Neuronal stem cell (in vitro differentiated cells): ENCODE results near the gene OLFML2A.

ENCODE experiments used
- DNase-seq: peaks from one replicate; pipeline ENCODE4 v3.0.0-alpha.2; 2013; ENCODE audit warnings: low spot score
- H2AFZ ChIP-seq: one replicate; pipeline ENCODE4 v1.6.1; 2013; ENCODE audit warnings: mild to moderate bottlenecking, low read length, inconsistent platforms
- H2AK5ac ChIP-seq: 2 replicates; pipeline ENCODE4 v1.6.1; 2013; ENCODE audit warnings: low read depth, mild to moderate bottlenecking, inconsistent platforms, low read length, moderate library complexity, mixed read lengths
- H2BK120ac ChIP-seq: 2 replicates; pipeline ENCODE4 v1.6.1; 2013; ENCODE audit warnings: low read depth, mild to moderate bottlenecking, inconsistent platforms, low read length, moderate library complexity, mixed read lengths
- H2BK12ac ChIP-seq: one replicate; pipeline ENCODE4 v1.6.1; 2013; ENCODE audit warnings: low read length, inconsistent platforms
- H2BK15ac ChIP-seq: 2 replicates; pipeline ENCODE4 v1.6.1; 2013; ENCODE audit warnings: mild to moderate bottlenecking, low read length, inconsistent platforms, mixed read lengths
- H2BK5ac ChIP-seq: one replicate; pipeline ENCODE4 v1.6.1; 2013; ENCODE audit warnings: inconsistent platforms, mild to moderate bottlenecking, low read length, moderate library complexity
- H3K14ac ChIP-seq: one replicate; pipeline ENCODE4 v1.6.1; 2013; ENCODE audit warnings: low read length, inconsistent platforms
- H3K18ac ChIP-seq: 2 replicates; pipeline ENCODE4 v1.6.1; 2013; ENCODE audit warnings: low read length, inconsistent platforms
- H3K23ac ChIP-seq: 2 replicates; pipeline ENCODE4 v1.6.1; 2013; ENCODE audit warnings: low read depth, mild to moderate bottlenecking, mixed read lengths, low read length, inconsistent platforms; ENCODE audit not compliant: poor library complexity
- H3K27ac ChIP-seq: replicated peaks from 3 replicates; pipeline ENCODE4 v1.5.1; 2013; ENCODE audit warnings: low read length, inconsistent platforms
- H3K27me3 ChIP-seq, 3 experiments: 2 replicates each; pipeline ENCODE4 v1.6.1; 2013; ENCODE audit warnings: low read length in 3 of 3, mild to moderate bottlenecking in 2 of 3, inconsistent platforms in 1 of 3, low read depth in 1 of 3, mixed read lengths in 1 of 3, moderate library complexity in 1 of 3; ENCODE audit not compliant: control insufficient read depth in 3 of 3, insufficient read depth in 3 of 3
- H3K36me3 ChIP-seq, 2 donors: replicated peaks in 1 of 2; 2 replicates each; pipeline ENCODE4 v1.6.1; 2013; ENCODE audit warnings: low read length in 2 of 2; ENCODE audit not compliant: control insufficient read depth in 2 of 2, insufficient read depth in 2 of 2
- H3K4ac ChIP-seq: 2 replicates; pipeline ENCODE4 v1.6.1; 2013; ENCODE audit warnings: inconsistent platforms, mild to moderate bottlenecking, low read length, moderate library complexity
- H3K4me1 ChIP-seq, 2 donors: 1 replicate in 1 of 2; 2 replicates in 1 of 2; pipeline ENCODE4 v1.6.1; 2013; ENCODE audit warnings: low read length in 2 of 2, low read depth in 1 of 2; ENCODE audit not compliant: control insufficient read depth in 2 of 2, insufficient read depth in 1 of 2
- H3K4me2 ChIP-seq: one replicate; pipeline ENCODE4 v1.6.1; 2013; ENCODE audit warnings: mild to moderate bottlenecking, low read length, inconsistent platforms; ENCODE audit not compliant: insufficient read depth, poor library complexity, severe bottlenecking
- H3K4me3 ChIP-seq, 2 donors: 2 replicates each; pipeline ENCODE4 v1.5.1; 2013; ENCODE audit warnings: low read length in 2 of 2, mild to moderate bottlenecking in 2 of 2, inconsistent platforms in 1 of 2, moderate library complexity in 1 of 2
- H3K79me1 ChIP-seq: one replicate; pipeline ENCODE4 v1.6.1; 2013; ENCODE audit warnings: low read depth, mild to moderate bottlenecking, inconsistent platforms, low read length, moderate library complexity
- H3K9ac ChIP-seq: one replicate; pipeline ENCODE4 v1.6.1; 2013; ENCODE audit warnings: mild to moderate bottlenecking, low read depth, low read length, inconsistent platforms; ENCODE audit not compliant: poor library complexity
- H3K9me3 ChIP-seq, 2 donors: replicated peaks in 1 of 2; 2 replicates each; pipeline versions ENCODE3 to v1.6.1; 2013; ENCODE audit warnings: low read length in 2 of 2, mild to moderate bottlenecking in 2 of 2, inconsistent platforms in 1 of 2, low read depth in 1 of 2, mixed read lengths in 1 of 2, moderate library complexity in 1 of 2; ENCODE audit not compliant: control insufficient read depth in 2 of 2, insufficient read depth in 1 of 2
- H4K8ac ChIP-seq: one replicate; pipeline ENCODE4 v1.6.1; 2013; ENCODE audit warnings: low read depth, mild to moderate bottlenecking, inconsistent platforms, low read length, moderate library complexity
- H4K91ac ChIP-seq: one replicate; pipeline ENCODE4 v1.6.1; 2013; ENCODE audit warnings: low read length, low read depth, mild to moderate bottlenecking, inconsistent platforms; ENCODE audit not compliant: poor library complexity
- WGBS, 2 donors: extraction: QIAGEN DNeasy Blood & Tissue Kit; methylation state at CpG; one replicate each; pipeline ENCODE4 v1.1.7; 2013; ENCODE audit warnings: missing lambda C conversion rate in 2 of 2, mixed read lengths in 1 of 2; ENCODE audit not compliant: insufficient read length in 2 of 2, insufficient replicate concordance in 1 of 2; ENCODE audit errors: extremely low coverage in 2 of 2; 5-methylcytosine and 5-hydroxymethylcytosine counted together

Gene OLFML2A

GRCh38 chr9:124784509-124784908 lies 7.6 kb downstream of the OLFML2A start:
- Histone ChIP-seq H3K4me1 (peaks cover 3 to 6% of the 10 kb centered on the region in 2 donors), H4K8ac (no peak overlapping the region), H3K14ac (no peak overlapping the region), H3K4me2 (no peak overlapping the region), H3K4ac (no peak overlapping the region), H3K9ac (no peak overlapping the region), H3K79me1 (no peaks in the 10 kb centered on the region), H3K4me3 (no peak overlapping the region), H3K23ac (no peak overlapping the region), H3K9me3 (no peaks in the 10 kb centered on the region), H3K18ac (no peak overlapping the region), H2BK12ac (no peak overlapping the region), H3K27me3 (peaks cover 0 to 3% (median 0%) of the 10 kb centered on the region in 3 experiments), H4K91ac (no peak overlapping the region), H2BK15ac (no peak overlapping the region), H3K27ac (no peak overlapping the region), H2BK120ac (no peak overlapping the region), H3K36me3 (no peaks in the 10 kb centered on the region), H2AK5ac (no peak overlapping the region), H2BK5ac (no peak overlapping the region), H2AFZ (no peak overlapping the region)
- DNase-seq = no peak
- no CpG with 5 or more reads among the region's 2 CpGs for WGBS, 2 donors

- no peak overlapping the region for H3K23ac ChIP-seq
- H3K14ac ChIP-seq = peak overlapping the region; percentile 95
- WGBS, 2 donors = no CpG with 5 or more reads among the region's 20 CpGs
- H2BK12ac ChIP-seq = no peak overlapping the region
- H3K4me2 ChIP-seq = no peak overlapping the region
- H3K79me1 ChIP-seq = no peaks in the 10 kb centered on the region
- H2AK5ac ChIP-seq = no peak overlapping the region
- no peak overlapping the region for H4K91ac ChIP-seq
- H3K36me3 ChIP-seq = no peaks in the 10 kb centered on the region
- peak overlapping the region; percentile 64 for H2BK15ac ChIP-seq
- no peaks in the 10 kb centered on the region for H3K9me3 ChIP-seq
- no peak overlapping the region for H3K9ac ChIP-seq
- no peak overlapping the region for H3K27ac ChIP-seq
- no peaks in the 10 kb centered on the region for H3K4me1 ChIP-seq
- H3K4ac ChIP-seq = peak overlapping the region; percentile 13
- DNase-seq = no peak
- no peak overlapping the region for H2BK5ac ChIP-seq
- peaks cover 0 to 21% (median 0%) of the 10 kb centered on the region in 3 experiments for H3K27me3 ChIP-seq
- H3K4me3 ChIP-seq = no peak overlapping the region
- H2BK120ac ChIP-seq = no peak overlapping the region
- H3K18ac ChIP-seq = no peak overlapping the region
- no peak overlapping the region for H2AFZ ChIP-seq
- H4K8ac ChIP-seq = no peak overlapping the region
These were observed 10.1 kb downstream of the OLFML2A start for GRCh38 chr9:124786881-124787573.

- peaks cover 0 to 31% (median 0%) of the 10 kb centered on the region in 3 experiments for H3K27me3 ChIP-seq
These were observed 11.7 kb downstream of the OLFML2A start for GRCh38 chr9:124788542-124789217.

GRCh38 chr9:124789531-124789930 lies 12.6 kb downstream of the OLFML2A start:
- Histone ChIP-seq H3K4me1 (peaks cover 0 to 1% of the 10 kb centered on the region in 2 donors), H2BK15ac (no peak overlapping the region), H2BK120ac (no peak overlapping the region), H3K9ac (no peak overlapping the region), H4K91ac (no peak overlapping the region), H2BK12ac (no peak overlapping the region), H3K14ac (no peak overlapping the region), H2BK5ac (no peak overlapping the region), H4K8ac (no peak overlapping the region), H3K27me3 (peaks cover 0 to 34% (median 0%) of the 10 kb centered on the region in 3 experiments), H3K36me3 (no peaks in the 10 kb centered on the region), H3K4me3 (no peak overlapping the region), H3K9me3 (no peaks in the 10 kb centered on the region), H3K18ac (no peak overlapping the region), H3K23ac (no peak overlapping the region), H3K4ac (no peak overlapping the region), H2AFZ (no peak overlapping the region), H2AK5ac (no peak overlapping the region), H3K79me1 (no peaks in the 10 kb centered on the region), H3K27ac (no peak overlapping the region), H3K4me2 (no peak overlapping the region)
- WGBS, 2 donors = no CpG with 5 or more reads among the region's 2 CpGs
- DNase-seq = no peak

More at GRCh38 chr9:124788542-124789217, 11.7 kb downstream of the OLFML2A start:
- Histone ChIP-seq H3K4me2 (no peak overlapping the region), H2BK120ac (no peak overlapping the region), H2BK12ac (no peak overlapping the region), H3K9me3 (no peaks in the 10 kb centered on the region), H3K9ac (no peak overlapping the region), H2BK5ac (no peak overlapping the region), H2AFZ (no peak overlapping the region), H3K14ac (no peak overlapping the region), H3K4me1 (peaks cover 0 to 1% of the 10 kb centered on the region in 2 donors), H3K23ac (no peak overlapping the region), H3K18ac (no peak overlapping the region), H3K4ac (no peak overlapping the region), H4K91ac (no peak overlapping the region), H3K36me3 (no peaks in the 10 kb centered on the region), H3K27ac (no peak overlapping the region), H4K8ac (no peak overlapping the region), H2BK15ac (no peak overlapping the region), H3K4me3 (no peak overlapping the region), H3K79me1 (no peaks in the 10 kb centered on the region), H2AK5ac (no peak overlapping the region)
- DNase-seq = no peak
- WGBS, 2 donors = no CpG with 5 or more reads among the region's 3 CpGs
